ENCODE measurements around the gene SNTB2.
A peak's percentile ranks its signal among the peaks of the same experiment; 100 is the strongest.

Gene SNTB2

GRCh38 chr16:69306031-69306430 lies 119.1 kb downstream of the SNTB2 start:
- in situ Hi-C loops (cut with HindIII; ENCODE audit: low sequenced_read_pairs) = no loop called here
- H3K4me3 ChIP-seq (ENCODE audit: low read depth, low read length) = no peak overlapping the region

GRCh38 chr16:69307091-69307490 lies 120.1 kb downstream of the SNTB2 start:
- DNase-seq (ENCODE audit: low read depth) = no peak
- in situ Hi-C loops (cut with HindIII; ENCODE audit: low sequenced_read_pairs) = no loop called here
- TF ChIP-seq CTCF (IDR thresholded peaks at IDR 0.05; ENCODE audit: low read depth, low read length, missing control alignments) = no peak
- H3K4me3 ChIP-seq (ENCODE audit: low read depth, low read length) = no peak overlapping the region

More at GRCh38 chr16:69306031-69306430, 119.1 kb downstream of the SNTB2 start:
- no peak for DNase-seq (ENCODE audit: low read depth)
- TF ChIP-seq CTCF (IDR thresholded peaks at IDR 0.05; ENCODE audit: low read depth, low read length, missing control alignments) = no peak

- in situ Hi-C loops (cut with HindIII; ENCODE audit: low sequenced_read_pairs) = no loop called here
- TF ChIP-seq CTCF (IDR thresholded peaks at IDR 0.05; ENCODE audit: low read depth, low read length, missing control alignments) = no peak
- DNase-seq (ENCODE audit: low read depth) = no peak
- H3K4me3 ChIP-seq (ENCODE audit: low read depth, low read length) = no peak overlapping the region
These were observed 120.9 kb downstream of the SNTB2 start for GRCh38 chr16:69307856-69308255.

GRCh38 chr16:69309316-69309715 lies 122.4 kb downstream of the SNTB2 start:
- in situ Hi-C loops (cut with HindIII; ENCODE audit: low sequenced_read_pairs) = no loop called here
- DNase-seq (ENCODE audit: low read depth) = no peak
- TF ChIP-seq CTCF (IDR thresholded peaks at IDR 0.05; ENCODE audit: low read depth, low read length, missing control alignments) = no peak
- no peak overlapping the region for H3K4me3 ChIP-seq (ENCODE audit: low read depth, low read length)

- H3K4me3 ChIP-seq (ENCODE audit: low read depth, low read length) = peak within 1 kb of the TSS; percentile 79
- DNase-seq (ENCODE audit: low read depth) = peak; percentile 88
- TF ChIP-seq CTCF (IDR thresholded peaks at IDR 0.05; ENCODE audit: low read depth, low read length, missing control alignments) = peak; percentile 73
- in situ Hi-C loops (cut with HindIII; ENCODE audit: low sequenced_read_pairs) = no loop called here
These were observed 123.9 kb downstream of the SNTB2 start, which contains the start of gene VPS4A for GRCh38 chr16:69310653-69311532. Gene VPS4A, plus strand, starts transcription at chr16:69311350. Its CDS starts 162 bp downstream, at chr16:69311512.

GRCh38 chr16:69311533-69312387 lies 124.8 kb downstream of the SNTB2 start:
- no peak for DNase-seq (ENCODE audit: low read depth)
- in situ Hi-C loops (cut with HindIII; ENCODE audit: low sequenced_read_pairs) = no loop called here
- peak overlapping the region; percentile 79 for H3K4me3 ChIP-seq (ENCODE audit: low read depth, low read length)
- TF ChIP-seq CTCF (IDR thresholded peaks at IDR 0.05; ENCODE audit: low read depth, low read length, missing control alignments) = no peak

Data from astrocyte of the cerebellum (primary cell).